ENCODE data around the gene PCDH9.

- TF ChIP-seq POLR2A (IDR thresholded peaks at IDR 0.05; ENCODE audit: low read depth, low read length): no peak
- TF ChIP-seq POLR2AphosphoS5 (IDR thresholded peaks at IDR 0.05; ENCODE audit: low read depth, low read length): no peak
- TF ChIP-seq TAF1 (IDR thresholded peaks at IDR 0.05; ENCODE audit: borderline replicate concordance, low read depth, low read length): no peak
These were observed 154.9 kb downstream of the PCDH9 start for GRCh38 chr13:67075239-67075638.
